HUDEP-2 (cell line): ENCODE data around the gene CNTNAP2.
"Not testable (repeated sequence)": the region's sequence is repeated elsewhere in the genome, so short reads cannot be mapped to it uniquely, and the experiment has no call there.

Experiments
- DNase-seq, 76 experiments: peaks; one replicate each; lab custom pipeline; 2025; ENCODE audit not compliant: unreplicated experiment in 76 of 76; lab: John Stamatoyannopoulos, UW

Gene CNTNAP2

DNA sequence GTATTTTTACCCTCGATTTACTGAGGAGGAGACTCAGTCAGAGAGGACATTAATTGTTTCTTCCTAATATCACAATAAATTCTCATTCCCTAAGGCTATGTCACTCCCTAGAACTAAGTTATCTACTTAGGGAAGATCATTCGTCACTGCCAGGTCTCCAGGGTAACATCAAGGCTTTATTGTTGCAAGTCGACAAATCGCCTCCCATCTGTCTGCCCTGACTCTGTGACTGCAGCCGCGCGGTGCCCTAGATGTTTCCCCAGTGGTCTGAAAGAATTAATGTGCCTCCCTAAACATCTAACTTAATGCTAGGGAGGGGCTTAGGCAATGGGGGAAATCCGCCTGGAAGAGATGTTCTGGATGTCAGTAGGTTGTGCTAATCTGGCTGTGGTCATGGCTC, 1915.2 kb downstream of the CNTNAP2 start:
- no peak for DNase-seq

DNA sequence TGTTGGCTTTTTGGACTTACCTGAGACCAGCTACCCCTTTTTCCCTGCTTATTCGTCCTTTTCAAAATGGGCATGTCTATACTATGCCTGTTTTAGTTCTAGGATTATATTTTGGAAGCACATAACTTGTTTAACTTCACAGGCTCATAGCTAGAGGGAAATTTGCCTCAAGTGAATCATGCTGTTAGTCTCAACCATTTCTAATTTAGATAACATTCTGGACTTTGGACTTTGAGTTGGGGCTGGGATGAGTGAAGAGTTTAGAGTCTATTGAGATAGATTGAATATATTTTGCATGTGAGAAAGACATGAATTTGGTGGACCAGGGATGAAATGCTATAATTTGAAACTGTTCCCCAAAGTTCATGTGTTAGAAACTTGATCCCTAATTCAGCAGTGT, 1919.3 kb downstream of the CNTNAP2 start:
- no peak for DNase-seq

- DNase-seq: no peak
Measured at GRCh38 chr7:148037044-148037443, 1920.4 kb downstream of the CNTNAP2 start.

DNA sequence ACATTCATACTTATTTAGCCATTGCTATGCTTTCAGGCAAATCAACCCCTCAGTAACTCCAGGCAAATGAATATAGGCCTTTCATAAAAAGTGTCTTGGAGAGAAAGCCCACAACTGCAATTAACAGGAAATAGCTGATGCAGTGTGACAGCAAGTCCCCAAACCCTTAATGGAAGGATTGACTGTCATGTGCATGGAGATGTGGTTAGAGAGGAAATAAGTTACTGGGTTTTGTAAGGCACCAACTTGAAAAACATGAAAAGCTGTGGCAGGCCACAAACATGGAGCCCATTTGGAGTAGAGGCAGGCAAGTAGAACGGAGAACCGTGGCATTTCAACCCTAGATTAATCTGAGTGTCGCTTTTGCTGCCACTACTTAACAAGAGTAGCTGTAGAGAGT, 1924.6 kb downstream of the CNTNAP2 start:
- no peak for DNase-seq

- DNase-seq: no peak
Measured at GRCh38 chr7:148042935-148043631, 1926.5 kb downstream of the CNTNAP2 start.

DNA sequence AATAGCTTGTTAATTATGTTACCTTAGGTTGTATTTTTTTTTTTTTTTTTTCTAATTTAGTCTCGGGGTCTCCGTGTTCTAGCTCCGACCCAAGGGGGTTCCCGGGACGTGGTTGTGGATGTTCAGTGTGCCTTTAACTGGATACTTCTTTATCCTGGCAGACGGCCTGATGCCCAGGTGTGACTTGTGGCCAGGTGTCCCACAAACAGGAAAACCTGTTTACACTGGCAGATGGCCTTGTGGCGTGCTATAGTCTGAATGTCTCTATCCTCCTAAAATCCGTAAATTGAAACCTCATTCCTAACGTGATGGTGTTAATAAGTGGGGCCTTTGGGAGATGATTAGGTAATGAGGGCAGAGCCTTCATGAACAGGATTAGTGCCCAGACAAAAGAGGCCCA, 1927.6 kb downstream of the CNTNAP2 start:
- no peak for DNase-seq

- no peak for DNase-seq
Measured at GRCh38 chr7:148045521-148045920, 1928.9 kb downstream of the CNTNAP2 start.

DNA sequence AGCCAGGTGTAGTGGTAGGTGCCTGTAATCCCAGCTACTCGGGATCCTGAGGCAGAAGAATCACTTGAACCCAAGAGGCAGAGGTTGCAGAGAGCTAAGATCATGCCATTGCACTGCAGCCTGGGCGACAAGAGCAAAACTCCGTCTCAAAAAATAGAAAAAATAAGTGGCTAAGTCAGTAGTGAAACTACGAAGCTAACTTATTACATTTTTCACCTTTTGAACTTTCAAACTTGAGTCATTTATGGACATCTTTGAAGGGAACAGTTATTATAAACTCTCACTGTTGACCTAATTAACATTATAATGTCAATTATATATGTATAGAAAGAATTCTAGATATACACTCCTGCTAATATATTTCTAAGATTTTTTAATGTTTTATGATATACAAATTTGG, 1932.5 kb downstream of the CNTNAP2 start:
- no peak for DNase-seq

GRCh38 chr7:148050492-148051158, 1934.0 kb downstream of the CNTNAP2 start:
- no peak for DNase-seq

- DNase-seq: no peak
Measured at GRCh38 chr7:148056406-148056805, 1939.8 kb downstream of the CNTNAP2 start.

- no peak for DNase-seq
Measured at GRCh38 chr7:148058092-148058491, 1941.5 kb downstream of the CNTNAP2 start.

DNA sequence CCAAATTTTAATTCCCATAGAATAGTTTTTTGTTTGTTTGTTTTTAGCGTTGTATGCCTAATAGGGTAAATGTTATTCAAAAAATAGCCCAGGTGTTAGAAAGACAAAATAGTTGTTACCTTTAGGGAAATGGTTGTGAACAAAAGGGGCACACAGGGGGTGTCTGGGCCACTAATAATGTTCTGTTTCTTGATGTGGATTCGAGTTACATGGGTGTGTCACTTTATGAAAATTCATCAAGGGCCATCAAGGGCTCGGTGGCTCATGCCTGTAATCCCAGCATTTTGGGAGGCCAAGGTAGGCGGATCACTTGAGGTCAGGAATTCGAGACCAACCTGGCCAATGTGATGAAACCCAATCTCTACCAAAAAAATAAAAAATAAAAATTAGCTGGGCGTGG, 1942.2 kb downstream of the CNTNAP2 start:
- DNase-seq: no peak

DNA sequence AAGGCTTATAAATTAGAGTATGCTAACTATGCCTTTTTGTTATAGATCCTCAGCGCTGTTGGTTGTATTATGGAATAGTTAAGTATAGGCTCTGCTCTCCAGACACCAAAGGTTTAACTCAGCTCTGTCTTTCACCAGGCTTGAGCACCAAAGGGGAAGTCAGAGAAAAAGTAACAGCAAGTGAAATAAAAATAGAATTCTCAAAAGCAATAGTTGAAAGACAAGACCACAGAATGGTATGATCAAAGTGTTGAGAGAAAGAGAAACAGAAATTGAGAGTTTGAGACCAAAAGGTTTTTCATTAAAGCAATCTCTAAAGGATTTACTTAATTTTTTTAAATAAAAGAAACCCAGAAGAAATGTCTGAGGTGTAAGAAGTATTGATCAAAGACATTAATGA, 1944.1 kb downstream of the CNTNAP2 start:
- no peak for DNase-seq

DNA sequence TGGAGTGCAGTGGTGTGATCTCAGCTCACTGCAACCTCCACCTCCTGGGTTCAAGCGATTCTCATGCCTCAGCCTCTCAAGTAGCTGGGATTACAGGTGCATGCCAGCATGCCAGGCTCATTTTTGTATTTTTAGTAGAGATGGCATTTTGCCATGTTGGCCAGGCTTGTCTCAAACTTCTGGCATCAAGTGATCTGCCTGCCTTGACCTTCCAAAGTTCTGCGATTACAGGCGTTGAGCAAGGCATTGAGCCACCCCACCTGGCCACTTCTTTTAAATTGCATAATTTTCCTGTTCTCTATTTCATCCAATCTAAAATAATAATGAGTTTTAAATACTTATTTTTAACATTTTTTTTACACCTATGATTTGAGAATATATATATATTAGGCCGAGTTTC, 1961.5 kb downstream of the CNTNAP2 start:
- DNase-seq: not testable (repeated sequence)

- no peak for DNase-seq
Measured at GRCh38 chr7:148079206-148080080, 1962.8 kb downstream of the CNTNAP2 start.

GRCh38 chr7:148083448-148083847, 1966.8 kb downstream of the CNTNAP2 start:
- DNase-seq: no peak

GRCh38 chr7:148084138-148084537, 1967.5 kb downstream of the CNTNAP2 start:
- peak in 14 of 76 experiments; percentile 1 to 36 (median 4) for DNase-seq

GRCh38 chr7:148091882-148092281, 1975.3 kb downstream of the CNTNAP2 start:
- DNase-seq: no peak

GRCh38 chr7:148093375-148094166, 1977.0 kb downstream of the CNTNAP2 start:
- no peak for DNase-seq

DNA sequence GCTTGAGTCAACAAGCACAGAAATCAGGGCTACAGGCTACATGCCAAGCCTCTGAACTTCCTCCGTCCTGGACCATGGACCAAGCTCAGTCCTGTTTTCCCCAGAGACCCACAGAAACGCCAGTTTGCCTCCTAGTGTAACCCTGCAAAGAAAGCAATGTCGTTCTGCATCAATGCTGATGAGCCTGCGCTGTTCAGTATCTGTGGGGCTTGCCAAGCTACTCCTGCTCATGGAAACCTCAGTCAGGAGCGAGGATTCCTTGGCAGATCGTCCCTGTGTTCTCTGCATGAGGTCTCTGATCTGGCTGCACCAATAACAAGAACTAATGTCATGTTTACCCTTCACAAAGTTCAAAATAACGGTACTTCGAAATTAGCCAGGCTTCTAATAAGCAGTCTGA, 1978.5 kb downstream of the CNTNAP2 start:
- no peak for DNase-seq
